ENCODE data around the gene RALGAPA2. TPM values are rescaled to one million over a fixed set of nuclear protein-coding genes. Genes with fewer than 3 reads are reported as not detected.

RALGAPA2 gene
- total RNA-seq, 2 experiments from 2014 or later, result 14.3 to 17.2 TPM

GRCh38 chr20:20368418-20369249, 343.8 kb downstream of the RALGAPA2 start:
- Mint-ChIP-seq H3K4me1 (ENCODE audit: low read depth) (peaks cover 16% of the 10 kb centered on the region), H3K9me3 (no peaks in the 10 kb centered on the region), H3K27ac (no peak overlapping the region), H3K27me3 (peaks cover 67% of the 10 kb centered on the region), H3K36me3 (ENCODE audit: low read depth) (no peaks in the 10 kb centered on the region), H3K4me3 (no peak overlapping the region)
- CTCF ChIA-PET, result interaction anchor here (0.9 kb wide), 1 partner anchor 47 kb away, joined by 3 read pairs; no protein-coding TSS in a partner anchor
- POLR2A ChIA-PET, result interaction anchor here (1.1 kb wide), 1 partner anchor 9 kb away, joined by 3 read pairs; no protein-coding TSS in a partner anchor
- DNase-seq (peak; percentile 12), ATAC-seq (peak; percentile 38)
- no peak for TF ChIP-seq CTCF (IDR thresholded peaks at IDR 0.05)
- intact Hi-C loops (cut with micrococcal nuclease), result loop anchor here (10.0 kb wide), 1 partner anchor 126 kb away; no protein-coding TSS in a partner anchor

GRCh38 chr20:20367575-20368417, 344.6 kb downstream of the RALGAPA2 start, which contains the start of gene INSM1:
TSS of gene INSM1 (plus strand) at chr20:20368104. CDS start at chr20:20368268, 164 bp downstream.
- no peak within 1 kb of the TSS for H3K27ac Mint-ChIP-seq
- DNase-seq (peak; percentile 23), ATAC-seq (peak; percentile 4)
- peaks cover 18% of the 10 kb centered on the region for H3K4me1 Mint-ChIP-seq (ENCODE audit: low read depth)
- TF ChIP-seq CTCF (IDR thresholded peaks at IDR 0.05), result no peak
- peak within 1 kb of the TSS; percentile 64 for H3K4me3 Mint-ChIP-seq
- H3K9me3 Mint-ChIP-seq, result no peaks in the 10 kb centered on the region
- CTCF ChIA-PET, result no interaction called here
- peaks cover 67% of the 10 kb centered on the region for H3K27me3 Mint-ChIP-seq
- no peaks in the 10 kb centered on the region for H3K36me3 Mint-ChIP-seq (ENCODE audit: low read depth)
- POLR2A ChIA-PET, result no interaction called here
- intact Hi-C loops (cut with micrococcal nuclease), result loop anchor here (10.0 kb wide), 1 partner anchor 127 kb away; no protein-coding TSS in a partner anchor

GRCh38 chr20:20366876-20367574, 345.4 kb downstream of the RALGAPA2 start:
- Mint-ChIP-seq H3K36me3 (ENCODE audit: low read depth) (no peaks in the 10 kb centered on the region), H3K27me3 (peaks cover 67% of the 10 kb centered on the region), H3K27ac (no peak overlapping the region), H3K9me3 (no peaks in the 10 kb centered on the region), H3K4me1 (ENCODE audit: low read depth) (peaks cover 22% of the 10 kb centered on the region), H3K4me3 (peak overlapping the region; percentile 64)
- DNase-seq, result peak; percentile 10
- POLR2A ChIA-PET, result interaction anchor here (0.6 kb wide), 2 partner anchors 189 to 1135 kb away, joined by 3 read pairs; no protein-coding TSS in a partner anchor
- no peak for ATAC-seq
- CTCF ChIA-PET, result interaction anchor here (0.6 kb wide), 1 partner anchor 199 kb away, joined by 3 read pairs; no protein-coding TSS in a partner anchor
- no peak for TF ChIP-seq CTCF (IDR thresholded peaks at IDR 0.05)
- intact Hi-C loops (cut with micrococcal nuclease), result loop anchor here (10.0 kb wide), 1 partner anchor 128 kb away; no protein-coding TSS in a partner anchor

GRCh38 chr20:20366551-20366875, 345.9 kb downstream of the RALGAPA2 start:
- H3K27me3 Mint-ChIP-seq, result peaks cover 67% of the 10 kb centered on the region
- no peak for TF ChIP-seq CTCF (IDR thresholded peaks at IDR 0.05)
- ATAC-seq, result no peak
- CTCF ChIA-PET, result interaction anchor here (0.6 kb wide), 1 partner anchor 200 kb away, joined by 3 read pairs; no protein-coding TSS in a partner anchor
- H3K9me3 Mint-ChIP-seq, result no peaks in the 10 kb centered on the region
- H3K27ac Mint-ChIP-seq, result no peak overlapping the region
- no peak overlapping the region for H3K4me3 Mint-ChIP-seq
- no peak for DNase-seq
- peaks cover 22% of the 10 kb centered on the region for H3K4me1 Mint-ChIP-seq (ENCODE audit: low read depth)
- intact Hi-C loops (cut with micrococcal nuclease), result loop anchor here (10.0 kb wide), 1 partner anchor 128 kb away; no protein-coding TSS in a partner anchor
- H3K36me3 Mint-ChIP-seq (ENCODE audit: low read depth), result no peaks in the 10 kb centered on the region
- POLR2A ChIA-PET, result interaction anchor here (0.6 kb wide), 2 partner anchors 190 to 1136 kb away, joined by 3 read pairs; no protein-coding TSS in a partner anchor
